ENCODE measurements around the gene AGA.

Gene AGA

GRCh38 chr4:177391287-177391686 is 51.0 kb downstream of the AGA start:
- DNase-seq (ENCODE audit: low read depth in 2 of 3, low spot score in 1 of 3): no peak

- DNase-seq (ENCODE audit: low read depth in 2 of 3, low spot score in 1 of 3): no peak
Measured at GRCh38 chr4:177386278-177386815, 55.9 kb downstream of the AGA start.

GRCh38 chr4:177385576-177386277 is 56.5 kb downstream of the AGA start:
- DNase-seq (ENCODE audit: low read depth in 2 of 3, low spot score in 1 of 3): no peak

GRCh38 chr4:177384856-177385397 is 57.3 kb downstream of the AGA start:
- no peak for DNase-seq (ENCODE audit: low read depth in 2 of 3, low spot score in 1 of 3)

- DNase-seq (ENCODE audit: low read depth in 2 of 3, low spot score in 1 of 3): no peak
Measured at GRCh38 chr4:177381762-177382310, 60.4 kb downstream of the AGA start.
